HepG2 (cell line): ENCODE results near the gene LGALS4. TPM values are rescaled to one million over a fixed set of nuclear protein-coding genes. Genes with fewer than 3 reads are reported as not detected.

Source experiments
- ATAC-seq: fragments of 200-7000 bp; cut with Tn5 transposase; 3 replicates; pipeline ENCODE4 v1.9.1; 2020; ENCODE audit warnings: mild to moderate bottlenecking, moderate library complexity
- BruUV-seq: library from RNA; stranded (reverse); fragments of 400-500 nt; replicated peaks from 2 replicates; lab custom pipeline; 2021; lab: Mats Ljungman, UMichigan
- CTCF ChIA-PET: fragments of 300-600 bp; formaldehyde crosslinking; extraction: SDS; loops from one replicate; lab custom pipeline; 2021; ENCODE audit warnings: low total read pairs, inconsistent platforms, low intra/inter-chr PET ratio; lab: Yijun Ruan, JAX
- POLR2A ChIA-PET: fragments of 350-600 bp; sonication (Branson Sonifier 250); formaldehyde crosslinking; loops from one replicate; lab custom pipeline; 2020; ENCODE audit warnings: antibody characterized with exemption, inconsistent platforms; lab: Yijun Ruan, JAX
- DNase-seq: peaks from one replicate; pipeline ENCODE4 v3.0.0-alpha.2; 2015; ENCODE audit warnings: low spot score
- FAIRE-seq: peaks from 3 replicates; lab custom pipeline; 2011; peaks lifted over from hg19 to GRCh38; lab: Jason Lieb, UNC
- H2AFZ ChIP-seq: one replicate; pipeline ENCODE4 v1.6.1; 2011; ENCODE audit warnings: low read length, inconsistent platforms
- H3K27ac ChIP-seq: fragments of 300-600 bp; 3 replicates; pipeline ENCODE4 v1.8.0; 2011; ENCODE audit warnings: mixed run types, mild to moderate bottlenecking, mixed read lengths, low read length, inconsistent platforms; ENCODE audit not compliant: insufficient read depth; ENCODE audit errors: extremely low read length
- H3K27me3 ChIP-seq, 2 experiments: fragments of 200-600 bp in 1 of 2; 2 replicates in 1 of 2; 3 replicates in 1 of 2; pipeline versions ENCODE4 v1.6.0 to v1.8.0; 2011; ENCODE audit warnings: low read length in 2 of 2, mild to moderate bottlenecking in 2 of 2, moderate library complexity in 2 of 2, inconsistent platforms in 1 of 2; ENCODE audit not compliant: insufficient read depth in 2 of 2, control insufficient read depth in 1 of 2
- H3K36me3 ChIP-seq, 2 experiments: fragments of 200-600 bp in 1 of 2; replicated peaks in 1 of 2; 2 replicates in 1 of 2; 3 replicates in 1 of 2; pipeline versions ENCODE4 v1.5.1 to v1.8.0; 2011; ENCODE audit warnings: low read length in 2 of 2, inconsistent platforms in 1 of 2; ENCODE audit not compliant: insufficient read depth in 2 of 2, control insufficient read depth in 1 of 2
- H3K4me1 ChIP-seq: 2 replicates; pipeline ENCODE4 v1.5.1; 2012; ENCODE audit warnings: low read length, inconsistent platforms; ENCODE audit not compliant: insufficient read depth
- H3K4me2 ChIP-seq: 2 replicates; pipeline ENCODE4 v1.6.0; 2011; ENCODE audit warnings: low read depth, low read length, inconsistent platforms
- H3K4me3 ChIP-seq, 3 experiments: fragments of 200-600 bp in 1 of 3; sonication (generic), shearing (Covaris generic) in 1 of 3; replicated peaks in 1 of 3; 2 replicates each; pipeline ENCODE4 v1.5.1; 2011 to 2016; ENCODE audit warnings: low read length in 3 of 3, inconsistent platforms in 2 of 3, low read depth in 2 of 3, mild to moderate bottlenecking in 2 of 3, control low read depth in 1 of 3, mixed read lengths in 1 of 3; ENCODE audit not compliant: insufficient read depth in 1 of 3
- H3K79me2 ChIP-seq: one replicate; pipeline ENCODE4 v1.6.1; 2011; ENCODE audit warnings: low read length, inconsistent platforms; ENCODE audit not compliant: insufficient read depth
- H3K9ac ChIP-seq: 2 replicates; pipeline ENCODE4 v1.6.0; 2011; ENCODE audit warnings: mild to moderate bottlenecking, low read depth, low read length, inconsistent platforms; ENCODE audit not compliant: insufficient read depth
- H3K9me3 ChIP-seq: 2 replicates; pipeline ENCODE4 v1.5.1; 2012; ENCODE audit warnings: mild to moderate bottlenecking, low read length
- H4K20me1 ChIP-seq: 2 replicates; pipeline ENCODE4 v1.6.0; 2011; ENCODE audit warnings: inconsistent platforms, mild to moderate bottlenecking, low read length, moderate library complexity; ENCODE audit not compliant: insufficient read depth
- CBX5 ChIP-seq: sonication (generic); formaldehyde crosslinking; IDR thresholded peaks from 2 replicates; pipeline ENCODE4 v1.4.0; 2020; ENCODE audit warnings: missing genetic modification reagents, borderline replicate concordance
- EP300 ChIP-seq, 3 experiments: sonication (generic) in 1 of 3; formaldehyde crosslinking in 1 of 3; IDR thresholded peaks; 2 replicates each; pipeline versions ENCODE4 v1.5.1 to v1.6.1; 2011 to 2020; ENCODE audit warnings: low read depth in 2 of 3, low read length in 2 of 3, borderline replicate concordance in 1 of 3, improper control_type of control experiment in 1 of 3, mild to moderate bottlenecking in 1 of 3, missing genetic modification reagents in 1 of 3, moderate library complexity in 1 of 3
- KDM4B ChIP-seq: sonication (generic); formaldehyde crosslinking; IDR thresholded peaks from 2 replicates; pipeline ENCODE4 v1.4.0; 2020; ENCODE audit warnings: missing genetic modification reagents
- MEF2D ChIP-seq: sonication (generic); formaldehyde crosslinking; IDR thresholded peaks from 2 replicates; pipeline ENCODE4 v1.5.1; 2020; ENCODE audit warnings: mild to moderate bottlenecking, missing genetic modification reagents
- PITX1 ChIP-seq: sonication (generic); formaldehyde crosslinking; IDR thresholded peaks from 2 replicates; pipeline ENCODE4 v1.5.1; 2020; ENCODE audit warnings: mild to moderate bottlenecking, missing genetic modification reagents
- SRY ChIP-seq: sonication (generic); formaldehyde crosslinking; IDR thresholded peaks from 2 replicates; pipeline ENCODE4 v1.8.0; 2022; ENCODE audit warnings: mild to moderate bottlenecking, missing genetic modification reagents
- SUZ12 ChIP-seq: fragments of 150-350 bp; IDR thresholded peaks from 2 replicates; pipeline ENCODE4 v1.6.1; 2014; ENCODE audit warnings: low read depth, low read length
- TAF1 ChIP-seq: sonication (generic); formaldehyde crosslinking; IDR thresholded peaks from 2 replicates; pipeline ENCODE4 v1.4.0; 2020; ENCODE audit warnings: missing genetic modification reagents
- ZBTB14 ChIP-seq: sonication (generic); formaldehyde crosslinking; IDR thresholded peaks from 2 replicates; pipeline ENCODE4 v1.4.0; 2020; ENCODE audit warnings: missing genetic modification reagents
- WGBS: methylation state at CpG from one replicate; pipeline ENCODE4 v1.1.6; 2017; ENCODE audit warnings: low lambda C conversion rate; 5-methylcytosine and 5-hydroxymethylcytosine counted together
- in situ Hi-C: cut with HindIII; loops from 2 replicates; pipeline ENCODE4 v1.10.0; 2017; ENCODE audit warnings: low pct_unique_long_range_greater_than_20kb; ENCODE audit not compliant: extremely low pct_ligation_motif_present
- intact Hi-C: fragments of 100-400 bp; cut with micrococcal nuclease; formaldehyde crosslinking; loops from one replicate; pipeline ENCODE4 v1.10.0; 2022; ENCODE audit not compliant: unreplicated experiment
- polyA plus RNA-seq, 8 experiments: library from polyadenylated mRNA; depleted of rRNA in 3 of 8; stranded (reverse) in 7 of 8; unstranded in 1 of 8; fragments of >200 nt; fragmentation: Illumina TruSeq in 4 of 8; extraction: Trizol in 4 of 8; gene quantifications; 2 replicates each; pipeline versions ENCODE4 v1.2.1 to v1.2.3, GENCODE V29; 2011 to 2016; ENCODE audit warnings: low read depth in 4 of 8, missing spikeins in 1 of 8, mixed read lengths in 1 of 8; ENCODE audit not compliant: insufficient read depth in 1 of 8
- total RNA-seq, 5 experiments: library from RNA; depleted of rRNA; stranded (reverse); fragments of >200 nt; fragmentation: Illumina TruSeq; extraction: Trizol; gene quantifications; 2 replicates each; pipeline ENCODE4 v1.2.3, GENCODE V29; 2016; ENCODE audit warnings: low read depth in 1 of 5

LGALS4 gene
- total and polyA plus RNA-seq, 2 of the 13 experiments (the other 11 are each of a cell fraction or from before 2014, with no cell fraction given), result 0.24 to 0.71 TPM

- Histone ChIP-seq H3K4me3 (no peak overlapping the region), H3K79me2 (no peaks in the 10 kb centered on the region), H3K27me3 (no peaks in the 10 kb centered on the region), H3K36me3 (no peaks in the 10 kb centered on the region), H3K4me2 (no peak overlapping the region), H2AFZ (no peak overlapping the region), H4K20me1 (no peaks in the 10 kb centered on the region), H3K4me1 (peaks cover 62% of the 10 kb centered on the region), H3K27ac (no peak overlapping the region), H3K9me3 (no peaks in the 10 kb centered on the region), H3K9ac (no peak overlapping the region)
- 93% methylated on average over 3 of the region's 3 CpGs for WGBS
- DNase-seq (no peak), ATAC-seq (no peak), FAIRE-seq (no peak)
- TF ChIP-seq ZBTB14 (CRISPR knock-in tag) (no peak), KDM4B (CRISPR knock-in tag) (no peak), SRY (CRISPR knock-in tag) (no peak), SUZ12 (no peak), EP300 (IDR thresholded peaks at IDR 0.05; ENCODE audit: low read depth in 2 of 2, low read length in 2 of 2) (no peak), EP300 (CRISPR knock-in tag; IDR thresholded peaks at IDR 0.05; ENCODE audit: borderline replicate concordance) (no peak), PITX1 (no peak), CBX5 (CRISPR knock-in tag) (no peak), TAF1 (CRISPR knock-in tag) (no peak), MEF2D (CRISPR knock-in tag) (no peak)
- in situ Hi-C loops, result no loop called here
- intact Hi-C loops, result no loop called here
- no TSS peak for BruUV-seq
- ChIA-PET POLR2A (interaction anchor here (1.0 to 2.4 kb wide), 5 partner anchors 10 to 30 kb away, joined by 3 to 12 read pairs (median 10); partner anchors contain the start of gene ECH1), CTCF (no interaction called here)
Observed at GRCh38 chr19:38861368-38861767, 48.6 kb upstream of the LGALS4 start.
